ENCODE data around the gene DMPK.

DNA sequence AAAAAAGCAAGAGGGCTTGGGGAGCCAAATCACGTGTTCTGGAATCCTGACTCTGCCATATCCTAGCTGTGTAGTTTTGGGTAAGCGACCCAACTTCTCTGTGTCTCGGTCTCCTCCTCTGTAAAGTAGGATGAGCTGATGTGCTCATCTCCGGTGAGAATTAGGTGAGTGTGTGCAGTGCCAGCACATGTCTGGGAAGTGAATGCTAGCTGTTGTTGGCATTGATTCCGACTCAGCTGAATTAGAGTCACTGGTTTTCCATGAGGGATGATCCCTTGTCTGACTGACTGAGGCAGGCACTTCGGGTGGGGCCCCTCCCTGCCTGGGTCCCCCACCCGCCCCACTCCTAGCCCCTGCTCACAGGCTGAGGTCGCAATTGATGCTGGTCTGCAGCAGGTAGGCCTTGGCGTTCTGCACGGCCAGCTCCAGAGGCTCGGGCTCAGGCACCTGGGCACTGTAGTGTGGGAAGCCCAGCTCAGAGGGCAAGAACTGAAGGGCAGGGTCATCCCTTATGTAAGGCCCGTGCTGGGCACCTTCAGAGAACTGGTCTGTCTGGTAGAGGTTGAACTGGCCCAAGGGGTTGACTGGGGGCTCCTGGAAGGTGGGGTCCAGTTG, 32.0 kb upstream of the DMPK start:
- TF ChIP-seq, protein P1, sequence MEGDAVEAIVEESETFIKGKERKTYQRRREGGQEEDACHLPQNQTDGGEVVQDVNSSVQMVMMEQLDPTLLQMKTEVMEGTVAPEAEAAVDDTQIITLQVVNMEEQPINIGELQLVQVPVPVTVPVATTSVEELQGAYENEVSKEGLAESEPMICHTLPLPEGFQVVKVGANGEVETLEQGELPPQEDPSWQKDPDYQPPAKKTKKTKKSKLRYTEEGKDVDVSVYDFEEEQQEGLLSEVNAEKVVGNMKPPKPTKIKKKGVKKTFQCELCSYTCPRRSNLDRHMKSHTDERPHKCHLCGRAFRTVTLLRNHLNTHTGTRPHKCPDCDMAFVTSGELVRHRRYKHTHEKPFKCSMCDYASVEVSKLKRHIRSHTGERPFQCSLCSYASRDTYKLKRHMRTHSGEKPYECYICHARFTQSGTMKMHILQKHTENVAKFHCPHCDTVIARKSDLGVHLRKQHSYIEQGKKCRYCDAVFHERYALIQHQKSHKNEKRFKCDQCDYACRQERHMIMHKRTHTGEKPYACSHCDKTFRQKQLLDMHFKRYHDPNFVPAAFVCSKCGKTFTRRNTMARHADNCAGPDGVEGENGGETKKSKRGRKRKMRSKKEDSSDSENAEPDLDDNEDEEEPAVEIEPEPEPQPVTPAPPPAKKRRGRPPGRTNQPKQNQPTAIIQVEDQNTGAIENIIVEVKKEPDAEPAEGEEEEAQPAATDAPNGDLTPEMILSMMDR (conservative IDR thresholded peaks at IDR 0.05; ENCODE audit: low read length): no peak
- TF ChIP-seq EZH2phosphoT487 (IDR thresholded peaks at IDR 0.05; ENCODE audit: borderline replicate concordance, low read depth, low read length): no peak
